ENCODE measurements around the gene MMAB. TPM values are rescaled to one million over a fixed set of nuclear protein-coding genes. Genes with fewer than 3 reads are reported as not detected.

Gene MMAB
- total RNA-seq, 1 donor from 2014 or later: 26.4 TPM

DNA sequence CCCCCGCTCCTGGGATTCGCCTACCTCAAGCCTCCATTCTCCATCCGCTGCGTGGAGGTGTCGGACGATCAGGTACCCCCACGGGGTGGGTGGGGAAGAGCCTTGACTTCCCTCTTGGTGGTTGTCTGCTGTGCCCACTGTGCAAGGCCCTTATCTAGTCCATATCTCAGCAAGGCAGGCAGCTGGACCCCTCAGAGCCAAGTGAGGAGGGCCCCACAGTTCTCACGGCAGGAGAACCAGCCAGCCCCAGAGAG, 39.9 kb downstream of the MMAB start:
- peaks cover 32% of the 10 kb centered on the region for H3K36me3 Mint-ChIP-seq
- no peak overlapping the region for H3K4me3 Mint-ChIP-seq
- no peak for TF ChIP-seq CTCF (IDR thresholded peaks at IDR 0.05; ENCODE audit: unreplicated experiment)
- DNase-seq (ENCODE audit: low spot score in 2 of 2, unreplicated experiment in 2 of 2): no peak
- no peaks in the 10 kb centered on the region for H3K9me3 Mint-ChIP-seq
- peaks cover 14% of the 10 kb centered on the region for H3K4me1 Mint-ChIP-seq
- H3K27me3 Mint-ChIP-seq (ENCODE audit: low read depth): no peaks in the 10 kb centered on the region
- no peak overlapping the region for H3K27ac Mint-ChIP-seq

DNA sequence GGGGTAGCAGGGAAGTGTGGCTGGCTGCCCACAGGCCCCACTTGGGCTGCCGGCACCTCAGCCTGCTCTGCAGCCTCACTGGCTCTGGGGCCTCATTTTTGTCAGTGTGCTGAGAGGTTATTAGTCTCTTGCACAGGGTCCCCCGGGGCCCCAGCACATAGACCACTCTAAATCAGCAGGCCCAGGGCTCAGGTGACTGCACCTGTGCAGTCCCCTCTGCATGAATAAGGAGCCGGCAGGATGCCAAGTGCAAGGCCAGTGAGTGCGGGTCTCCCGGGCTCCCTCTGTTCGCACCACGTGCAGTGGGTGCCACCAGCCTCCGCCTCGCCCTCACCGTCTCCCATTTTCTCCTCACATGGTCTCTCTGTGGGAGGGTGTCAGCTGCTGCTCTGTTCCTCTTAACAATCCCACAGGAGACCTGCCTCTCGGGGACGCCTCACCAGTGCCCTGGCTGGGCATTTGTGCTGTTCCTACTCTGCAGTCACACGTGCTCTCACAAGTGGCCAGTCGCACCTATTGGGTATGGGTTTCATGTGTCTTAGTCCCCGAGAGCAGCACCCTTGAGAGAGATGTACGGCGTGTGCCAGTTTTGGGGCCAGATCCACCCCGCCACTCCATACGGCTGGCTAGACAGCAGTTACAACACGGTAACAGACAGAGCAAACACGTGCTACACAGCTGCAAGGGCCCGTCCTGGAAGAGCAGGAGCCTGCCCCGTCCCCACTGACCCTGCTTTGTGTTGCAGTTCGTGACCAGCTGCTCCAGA, 40.4 kb downstream of the MMAB start:
- Mint-ChIP-seq H3K4me1 (peaks cover 10% of the 10 kb centered on the region), H3K9me3 (no peaks in the 10 kb centered on the region), H3K27me3 (ENCODE audit: low read depth) (no peaks in the 10 kb centered on the region), H3K36me3 (peaks cover 32% of the 10 kb centered on the region), H3K27ac (no peak overlapping the region), H3K4me3 (no peak overlapping the region)
- no peak for DNase-seq (ENCODE audit: low spot score in 2 of 2, unreplicated experiment in 2 of 2)
- TF ChIP-seq CTCF (IDR thresholded peaks at IDR 0.05; ENCODE audit: unreplicated experiment): no peak

- Mint-ChIP-seq H3K4me1 (peaks cover 10% of the 10 kb centered on the region), H3K27me3 (ENCODE audit: low read depth) (no peaks in the 10 kb centered on the region), H3K27ac (no peak overlapping the region), H3K9me3 (no peaks in the 10 kb centered on the region), H3K4me3 (no peak overlapping the region), H3K36me3 (peaks cover 32% of the 10 kb centered on the region)
- no peak for TF ChIP-seq CTCF (IDR thresholded peaks at IDR 0.05; ENCODE audit: unreplicated experiment)
- DNase-seq (ENCODE audit: low spot score in 2 of 2, unreplicated experiment in 2 of 2): no peak
Observed at GRCh38 chr12:109531411-109531810, 41.9 kb downstream of the MMAB start.

- Mint-ChIP-seq H3K9me3 (no peaks in the 10 kb centered on the region), H3K27ac (peak overlapping the region; percentile 54), H3K4me1 (peaks cover 10% of the 10 kb centered on the region), H3K4me3 (no peak overlapping the region), H3K27me3 (ENCODE audit: low read depth) (no peaks in the 10 kb centered on the region), H3K36me3 (peaks cover 37% of the 10 kb centered on the region)
- no peak for TF ChIP-seq CTCF (IDR thresholded peaks at IDR 0.05; ENCODE audit: unreplicated experiment)
- DNase-seq (ENCODE audit: low spot score in 2 of 2, unreplicated experiment in 2 of 2): no peak
Observed at GRCh38 chr12:109529691-109530640, 43.3 kb downstream of the MMAB start.

- H3K4me1 Mint-ChIP-seq: peaks cover 10% of the 10 kb centered on the region
- H3K4me3 Mint-ChIP-seq: no peak overlapping the region
- no peaks in the 10 kb centered on the region for H3K27me3 Mint-ChIP-seq (ENCODE audit: low read depth)
- H3K27ac Mint-ChIP-seq: no peak overlapping the region
- H3K9me3 Mint-ChIP-seq: no peaks in the 10 kb centered on the region
- no peak for DNase-seq (ENCODE audit: low spot score in 2 of 2, unreplicated experiment in 2 of 2)
- peaks cover 37% of the 10 kb centered on the region for H3K36me3 Mint-ChIP-seq
- TF ChIP-seq CTCF (IDR thresholded peaks at IDR 0.05; ENCODE audit: unreplicated experiment): no peak
Observed at GRCh38 chr12:109527489-109528123, 45.7 kb downstream of the MMAB start.
